Heart left ventricle (tissue), 16 donors: ENCODE results near the gene MAOA. TPM values are rescaled to one million over a fixed set of nuclear protein-coding genes. Genes with fewer than 3 reads are reported as not detected.

ENCODE experiments used
- ATAC-seq, 4 donors: fragments of 200-7000 bp; cut with Tn5 transposase; one replicate each; pipeline ENCODE4 v1.9.1; 2020 to 2022; ENCODE audit warnings: moderate library complexity in 4 of 4, mild to moderate bottlenecking in 3 of 4, moderate number of reproducible peaks in 1 of 4
- DNase-seq, 5 donors: peaks; one replicate each; pipeline ENCODE4 v3.0.0-alpha.2; 2020
- H3K27ac ChIP-seq, 12 donors: fragments of 200-600 bp; sonication (generic) in 4 of 12; one replicate each; pipeline versions ENCODE4 v1.5.0 to v1.8.0; 2016 to 2022; ENCODE audit warnings: mild to moderate bottlenecking in 2 of 12
- H3K27me3 ChIP-seq, 9 donors: fragments of 200-600 bp; sonication (generic) in 2 of 9; one replicate each; pipeline versions ENCODE4 v1.5.1 to v1.8.0; 2016 to 2022; ENCODE audit warnings: mild to moderate bottlenecking in 3 of 9
- H3K36me3 ChIP-seq, 9 donors: fragments of 200-600 bp; sonication (generic) in 2 of 9; one replicate each; pipeline versions ENCODE4 v1.5.0 to v1.8.0; 2018 to 2022; ENCODE audit warnings: mild to moderate bottlenecking in 2 of 9
- H3K4me1 ChIP-seq, 12 donors: fragments of 200-600 bp; sonication (generic) in 4 of 12; one replicate each; pipeline versions ENCODE4 v1.5.0 to v1.8.0; 2016 to 2022; ENCODE audit warnings: mild to moderate bottlenecking in 3 of 12
- H3K4me3 ChIP-seq, 12 donors: fragments of 200-600 bp; sonication (generic) in 4 of 12; one replicate each; pipeline versions ENCODE4 v1.5.0 to v1.8.0; 2017 to 2022; ENCODE audit warnings: mild to moderate bottlenecking in 9 of 12, moderate library complexity in 4 of 12
- H3K9me3 ChIP-seq, 12 donors: fragments of 200-600 bp; sonication (generic) in 4 of 12; one replicate each; pipeline versions ENCODE4 v1.5.0 to v1.8.0; 2016 to 2022; ENCODE audit warnings: mild to moderate bottlenecking in 1 of 12
- CTCF ChIP-seq, 12 donors: fragments of 200-600 bp; sonication (generic) in 4 of 12; IDR thresholded peaks; one replicate each; pipeline versions ENCODE4 v1.5.0 to v1.8.0; 2018 to 2022; ENCODE audit warnings: antibody characterized with exemption in 12 of 12, mild to moderate bottlenecking in 5 of 12
- POLR2A ChIP-seq, 2 donors: fragments of 450-650 bp; IDR thresholded peaks; one replicate each; pipeline ENCODE4 v1.6.1; 2017; ENCODE audit warnings: antibody characterized with exemption in 2 of 2, mild to moderate bottlenecking in 2 of 2, moderate library complexity in 2 of 2
- WGBS, 4 donors: extraction: QIAGEN DNeasy Blood & Tissue Kit in 2 of 4; methylation state at CpG; one replicate each; pipeline versions ENCODE4 v1.1.5 to v1.1.7; 2013 to 2018; 5-methylcytosine and 5-hydroxymethylcytosine counted together
- intact Hi-C, 10 donors: fragments of 100-400 bp; cut with DNase I; formaldehyde crosslinking; loops; one replicate each; pipeline versions ENCODE4 v1.11.1 to v1.14.2; 2022
- polyA plus RNA-seq, 2 donors: library from polyadenylated mRNA; stranded (reverse); fragments of 200-250 nt; gene quantifications; one replicate each; pipeline ENCODE4 v1.2.3, GENCODE V29; 2013
- total RNA-seq, 9 donors: library from RNA; depleted of rRNA in 2 of 9; stranded (reverse); fragments of >200 nt in 2 of 9; fragmentation: NEBNext Ultra II Directional in 3 of 9; extraction: Animal tissue kit (Norgen Biotek cat#: 25700) in 3 of 9; gene quantifications; one replicate each; pipeline versions ENCODE4 v1.1.0 to v1.2.4, GENCODE V29; 2016 to 2023
- donor health status: ischemic (EF 13 %, LVEDD 7.1; RV severe dilation, severe dysfunction).
- donor health status: healthy with polysubstance abuse.
- donor health status: DM: no; HTN: yes; CAD: no.
- donor health status: DM: no; HTN: no; CAD: no.
- donor health status: ischemic (EF 25% LVEDD 6.9; RV normal size, moderate dysfunction).
- donor health status: ischemic (EF 25% LVEDD 5.7; RV mildly dilated, moderate dysfunction).
- donor health status: healthy.
- donor health status: DM: yes; HTN: yes; CAD: no.
- donor health status: ischemic (EF 35%, LVEDD 5.7; RV mildly dilated, moderate dysfunction).
- donor health status: nonischemic (EF 11% LVEDD 7.7; RV severe dilation, severe dysfunction).
- donor health status: DM: yes; HTN: yes; CAD: no.
- donor health status: PGD.
- donor health status: ischemic (EF 29% LVEDD 5.4; RV normal size, mild dysfunction).
- donor health status: nonischemic (EF 23%, LVEDD 6.1; RV moderate dilation, normal function).

MAOA gene
- total and polyA plus RNA-seq, 11 donors = 38.2 to 320 (median 104) TPM

DNA sequence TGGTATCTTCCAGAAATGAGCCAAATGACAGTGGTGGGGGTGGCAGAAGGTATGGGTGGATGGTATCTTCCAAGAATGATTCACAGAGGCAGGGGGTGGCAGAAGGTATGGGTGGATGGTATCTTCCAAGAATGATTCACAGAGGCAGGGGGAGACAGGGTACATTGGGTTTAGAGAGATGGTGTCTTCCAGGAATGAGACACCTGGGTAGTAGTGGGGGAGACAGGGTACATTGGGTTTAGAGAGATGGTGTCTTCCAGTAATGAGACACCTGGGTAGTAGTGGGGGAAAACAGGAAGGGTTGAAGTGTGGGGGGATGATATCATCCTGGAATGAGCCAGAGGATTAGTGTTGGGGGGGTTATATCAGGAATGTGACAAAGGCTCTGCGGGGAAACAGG is 62.0 kb downstream of the MAOA start:
- Histone ChIP-seq H3K27me3 (peaks cover 0 to 4% (median 0%) of the 10 kb centered on the region in 9 donors), H3K27ac (no peak overlapping the region), H3K36me3 (peaks cover 0 to 2% (median 0%) of the 10 kb centered on the region in 9 donors), H3K4me1 (no peaks in the 10 kb centered on the region), H3K9me3 (peaks cover 0 to 21% (median 2%) of the 10 kb centered on the region in 12 donors), H3K4me3 (no peak overlapping the region)
- intact Hi-C loops = no loop called here
- WGBS, 4 donors = 90 to 96% (median 92%) methylated on average over 1 of the region's 1 CpG
- no peak for DNase-seq
- TF ChIP-seq POLR2A (IDR thresholded peaks at IDR 0.05) (no peak), CTCF (IDR thresholded peaks at IDR 0.05) (no peak)
- ATAC-seq = no peak

DNA sequence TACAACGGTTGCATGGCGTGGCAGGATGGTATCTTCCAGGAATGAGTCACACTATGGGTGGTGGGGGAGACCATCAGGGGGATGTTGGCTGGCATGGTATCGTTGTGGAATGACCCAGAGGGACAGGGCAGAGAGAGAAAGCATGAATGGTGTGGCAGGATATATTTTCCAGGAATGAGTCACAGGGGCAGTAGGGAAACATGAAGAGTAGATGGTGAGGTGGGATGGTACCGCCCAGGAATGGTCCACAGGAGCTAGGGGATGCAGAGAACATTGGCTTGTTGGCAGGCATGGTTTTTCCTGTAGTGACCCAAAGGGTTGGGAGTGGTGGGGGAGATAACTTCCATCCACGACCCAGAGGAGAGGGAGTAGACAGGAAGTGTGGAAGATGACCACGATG is 62.4 kb downstream of the MAOA start:
- no peak for DNase-seq
- Histone ChIP-seq H3K36me3 (peaks cover 0 to 2% (median 0%) of the 10 kb centered on the region in 9 donors), H3K4me3 (no peak overlapping the region), H3K9me3 (peaks cover 0 to 21% (median 2%) of the 10 kb centered on the region in 12 donors), H3K27me3 (peaks cover 0 to 4% (median 0%) of the 10 kb centered on the region in 9 donors), H3K27ac (no peak overlapping the region), H3K4me1 (no peaks in the 10 kb centered on the region)
- TF ChIP-seq POLR2A (IDR thresholded peaks at IDR 0.05) = no peak
- TF ChIP-seq CTCF (IDR thresholded peaks at IDR 0.05) = no peak
- no peak for ATAC-seq
- 80 to 89% (median 84%) methylated on average over 6 of the region's 6 CpGs for WGBS, 4 donors
- intact Hi-C loops = no loop called here

DNA sequence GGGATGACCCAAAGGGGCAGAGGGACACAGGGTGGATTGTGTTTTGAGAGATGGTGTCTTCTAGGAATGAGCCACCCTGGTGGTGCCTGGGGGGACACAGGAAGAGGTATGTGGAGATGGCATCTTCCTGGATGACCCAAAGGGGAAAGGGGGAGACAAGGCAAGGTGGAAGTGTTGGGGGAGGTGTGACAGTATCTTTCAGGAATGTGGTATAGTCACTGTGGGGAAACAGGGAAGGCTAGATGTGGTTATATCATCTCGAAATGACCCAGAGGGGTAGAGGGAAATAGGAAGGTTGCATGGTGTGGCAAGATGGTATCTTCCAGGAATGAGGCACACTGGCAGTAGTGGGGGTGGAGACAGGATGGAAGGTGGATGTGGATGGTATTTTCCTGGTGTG is 62.9 kb downstream of the MAOA start:
- 61 to 89% (median 72%) methylated on average over 1 of the region's 1 CpG for WGBS, 4 donors
- peaks cover 0 to 4% (median 0%) of the 10 kb centered on the region in 9 donors for H3K27me3 ChIP-seq
- H3K36me3 ChIP-seq = peaks cover 0 to 2% (median 0%) of the 10 kb centered on the region in 9 donors
- intact Hi-C loops = no loop called here
- TF ChIP-seq CTCF (IDR thresholded peaks at IDR 0.05) (no peak), POLR2A (IDR thresholded peaks at IDR 0.05) (no peak)
- no peak for ATAC-seq
- H3K9me3 ChIP-seq = peaks cover 0 to 21% (median 2%) of the 10 kb centered on the region in 12 donors
- H3K4me1 ChIP-seq = no peaks in the 10 kb centered on the region
- DNase-seq = no peak
- no peak overlapping the region for H3K27ac ChIP-seq
- no peak overlapping the region for H3K4me3 ChIP-seq

DNA sequence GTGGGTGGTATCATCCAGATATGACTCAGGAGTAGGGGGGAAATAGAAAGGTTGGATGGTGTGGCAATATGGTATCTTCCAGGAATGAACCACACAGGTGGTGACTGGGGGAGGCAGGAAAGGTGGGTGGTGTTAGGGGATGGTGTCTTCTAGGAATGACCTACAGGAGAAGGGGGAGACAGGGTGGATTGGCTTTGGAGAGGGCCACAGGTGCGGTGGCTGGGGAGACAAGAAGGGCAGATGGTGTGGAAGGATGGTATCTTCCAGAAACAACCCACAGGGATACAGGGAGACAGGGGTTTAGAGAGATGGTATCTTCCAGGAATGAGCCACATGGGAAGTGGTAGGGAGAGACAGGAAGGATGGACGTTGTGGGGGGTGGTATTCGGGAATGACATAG is 64.0 kb downstream of the MAOA start:
- WGBS, 4 donors = 59 to 77% (median 61%) methylated on average over 3 of the region's 3 CpGs
- TF ChIP-seq CTCF (IDR thresholded peaks at IDR 0.05) (no peak), POLR2A (IDR thresholded peaks at IDR 0.05) (no peak)
- H3K9me3 ChIP-seq = peaks cover 0 to 21% (median 2%) of the 10 kb centered on the region in 12 donors
- no peak overlapping the region for H3K27ac ChIP-seq
- peaks cover 0 to 3% (median 0%) of the 10 kb centered on the region in 9 donors for H3K27me3 ChIP-seq
- intact Hi-C loops = no loop called here
- peaks cover 0 to 2% (median 0%) of the 10 kb centered on the region in 9 donors for H3K36me3 ChIP-seq
- ATAC-seq (no peak), DNase-seq (no peak)
- no peak overlapping the region for H3K4me3 ChIP-seq
- H3K4me1 ChIP-seq = no peaks in the 10 kb centered on the region
